Measurements from ENCODE around the gene PROCA1. TPM values are rescaled to one million over a fixed set of nuclear protein-coding genes. Genes with fewer than 3 reads are reported as not detected.
A peak's percentile ranks its signal among the peaks of the same experiment; 100 is the strongest.

PROCA1 gene
- total RNA-seq, 1 donor from 2014 or later, result 0.26 TPM

DNA sequence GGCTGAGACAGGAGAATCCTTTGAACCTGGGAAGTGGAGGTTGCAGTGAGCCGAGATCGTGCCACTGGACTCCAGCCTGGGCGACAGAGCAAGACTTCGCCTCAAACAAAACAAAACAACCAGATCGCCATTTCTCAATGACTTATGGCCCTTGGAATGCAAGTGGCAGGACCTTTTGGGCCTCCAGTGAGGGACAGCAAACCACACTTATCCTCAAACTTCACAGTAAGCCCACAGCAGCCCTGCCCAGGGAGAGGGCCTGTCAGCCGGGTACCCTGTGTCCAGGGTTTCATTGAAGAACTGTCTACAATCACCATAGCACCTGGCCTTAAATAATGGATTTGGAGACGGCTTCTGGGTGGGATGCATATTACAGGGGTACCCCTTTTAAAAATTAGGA is 43.8 kb upstream of the PROCA1 start:
- DNase-seq (ENCODE audit: low read depth), result no peak
- Histone ChIP-seq H3K36me3 (ENCODE audit: control insufficient read depth, insufficient read depth, low read length) (peaks cover 19% of the 10 kb centered on the region), H3K27me3 (ENCODE audit: control insufficient read depth, insufficient read depth, low read length) (no peaks in the 10 kb centered on the region), H3K4me3 (ENCODE audit: low read depth, low read length) (no peak overlapping the region)
- TF ChIP-seq CTCF (IDR thresholded peaks at IDR 0.05; ENCODE audit: insufficient read depth, low read length, severe bottlenecking), result no peak
- FAIRE-seq, result no peak

GRCh38 chr17:28751600-28752366 is 40.1 kb upstream of the PROCA1 start:
- FAIRE-seq (no peak), DNase-seq (ENCODE audit: low read depth) (no peak)
- TF ChIP-seq CTCF (IDR thresholded peaks at IDR 0.05; ENCODE audit: insufficient read depth, low read length, severe bottlenecking), result no peak
- H3K27me3 ChIP-seq (ENCODE audit: control insufficient read depth, insufficient read depth, low read length), result no peaks in the 10 kb centered on the region
- H3K36me3 ChIP-seq (ENCODE audit: control insufficient read depth, insufficient read depth, low read length), result peaks cover 31% of the 10 kb centered on the region
- H3K4me3 ChIP-seq (ENCODE audit: low read depth, low read length), result no peak overlapping the region

DNA sequence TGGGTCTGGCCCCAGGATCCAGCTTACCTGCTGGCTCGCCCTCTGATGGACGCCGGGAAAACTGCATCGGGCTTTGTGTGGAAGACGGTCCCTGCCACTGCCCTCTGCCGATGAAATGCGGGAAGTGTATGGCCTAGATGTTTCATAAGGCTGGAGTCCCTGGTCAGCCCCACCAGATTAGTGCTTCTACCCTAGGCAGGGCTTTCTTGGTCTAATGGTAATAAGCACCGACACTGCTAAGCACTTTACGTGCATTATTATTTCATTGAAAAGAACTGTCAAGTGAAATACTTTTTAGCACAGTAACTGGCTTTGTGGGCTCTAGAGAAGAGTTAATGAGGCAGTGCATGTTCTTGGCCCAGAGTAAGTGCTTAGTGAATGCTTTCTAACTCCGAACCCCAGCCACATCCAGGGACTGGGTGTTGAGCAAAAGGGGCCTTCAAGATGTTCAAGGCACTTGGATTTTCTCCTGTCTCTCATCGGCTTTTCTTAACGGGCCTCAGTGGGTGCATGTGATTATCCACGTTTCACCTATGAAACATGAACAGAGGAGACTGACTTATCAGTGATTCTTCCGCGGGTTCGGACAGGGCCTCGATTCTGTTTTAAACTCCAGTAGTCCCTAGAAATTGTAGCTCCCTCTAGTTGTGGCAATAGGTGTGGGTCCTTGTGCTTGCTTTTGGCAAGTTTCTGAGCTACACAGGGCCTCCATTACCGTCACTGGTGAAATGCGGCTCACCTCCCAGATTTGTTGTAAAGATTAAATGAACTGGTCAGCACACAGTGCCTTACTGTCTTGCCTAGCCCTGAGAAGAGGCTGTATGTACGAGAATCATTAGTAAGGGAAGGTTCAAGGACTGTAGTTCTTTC is 38.7 kb upstream of the PROCA1 start:
- Histone ChIP-seq H3K27me3 (ENCODE audit: control insufficient read depth, insufficient read depth, low read length) (no peaks in the 10 kb centered on the region), H3K4me3 (ENCODE audit: low read depth, low read length) (no peak overlapping the region), H3K36me3 (ENCODE audit: control insufficient read depth, insufficient read depth, low read length) (peaks cover 33% of the 10 kb centered on the region)
- DNase-seq (ENCODE audit: low read depth), result peak; percentile 85
- peak; percentile 99 for TF ChIP-seq CTCF (IDR thresholded peaks at IDR 0.05; ENCODE audit: insufficient read depth, low read length, severe bottlenecking)
- FAIRE-seq, result no peak

GRCh38 chr17:28749516-28750177 is 38.0 kb upstream of the PROCA1 start:
- no peak for TF ChIP-seq CTCF (IDR thresholded peaks at IDR 0.05; ENCODE audit: insufficient read depth, low read length, severe bottlenecking)
- Histone ChIP-seq H3K36me3 (ENCODE audit: control insufficient read depth, insufficient read depth, low read length) (peaks cover 35% of the 10 kb centered on the region), H3K27me3 (ENCODE audit: control insufficient read depth, insufficient read depth, low read length) (no peaks in the 10 kb centered on the region), H3K4me3 (ENCODE audit: low read depth, low read length) (no peak overlapping the region)
- no peak for DNase-seq (ENCODE audit: low read depth)
- FAIRE-seq, result no peak

DNA sequence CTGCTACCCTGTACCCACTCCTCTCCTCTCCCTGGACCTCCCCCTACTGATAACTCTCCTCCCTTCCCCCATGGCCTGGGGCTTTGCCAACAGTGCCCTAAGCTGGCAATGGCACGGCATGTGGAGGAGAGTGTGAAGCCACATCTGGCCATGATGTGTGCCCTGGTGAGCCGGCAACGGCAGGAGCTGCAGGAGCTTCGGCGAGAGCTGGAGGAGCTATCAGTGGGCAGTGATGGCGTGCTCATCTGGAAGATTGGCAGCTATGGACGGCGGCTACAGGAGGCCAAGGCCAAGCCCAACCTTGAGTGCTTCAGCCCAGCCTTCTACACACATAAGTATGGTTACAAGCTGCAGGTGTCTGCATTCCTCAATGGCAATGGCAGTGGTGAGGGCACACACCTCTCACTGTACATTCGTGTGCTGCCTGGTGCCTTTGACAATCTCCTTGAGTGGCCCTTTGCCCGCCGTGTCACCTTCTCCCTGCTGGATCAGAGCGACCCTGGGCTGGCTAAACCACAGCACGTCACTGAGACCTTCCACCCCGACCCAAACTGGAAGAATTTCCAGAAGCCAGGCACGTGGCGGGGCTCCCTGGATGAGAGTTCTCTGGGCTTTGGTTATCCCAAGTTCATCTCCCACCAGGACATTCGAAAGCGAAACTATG is 37.3 kb upstream of the PROCA1 start:
- DNase-seq (ENCODE audit: low read depth) (no peak), FAIRE-seq (no peak)
- Histone ChIP-seq H3K4me3 (ENCODE audit: low read depth, low read length) (no peak overlapping the region), H3K36me3 (ENCODE audit: control insufficient read depth, insufficient read depth, low read length) (peaks cover 35% of the 10 kb centered on the region), H3K27me3 (ENCODE audit: control insufficient read depth, insufficient read depth, low read length) (no peaks in the 10 kb centered on the region)
- TF ChIP-seq CTCF (IDR thresholded peaks at IDR 0.05; ENCODE audit: insufficient read depth, low read length, severe bottlenecking), result no peak

Measured in bronchial epithelial cell (primary cell).